BLaER1 (cell line): ENCODE measurements around the gene CDCA5.

Experiments used
- H3K27ac ChIP-seq: shearing (Covaris generic); formaldehyde crosslinking; 2 replicates; pipeline ENCODE4 v1.8.1; 2022
- H3K27me3 ChIP-seq: shearing (Covaris generic); formaldehyde crosslinking; 2 replicates; pipeline ENCODE4 v1.8.1; 2022
- H3K36me3 ChIP-seq: shearing (Covaris generic); formaldehyde crosslinking; 2 replicates; pipeline ENCODE4 v1.8.1; 2022
- H3K4me1 ChIP-seq: shearing (Covaris generic); formaldehyde crosslinking; 2 replicates; pipeline ENCODE4 v1.8.1; 2022
- H3K4me2 ChIP-seq: shearing (Covaris generic); formaldehyde crosslinking; 2 replicates; pipeline ENCODE4 v1.8.1; 2022
- H3K4me3 ChIP-seq: shearing (Covaris generic); formaldehyde crosslinking; 2 replicates; pipeline ENCODE4 v1.8.1; 2022
- H3K9ac ChIP-seq: shearing (Covaris generic); formaldehyde crosslinking; 2 replicates; pipeline ENCODE4 v1.8.1; 2022
- H3K9me3 ChIP-seq: shearing (Covaris generic); formaldehyde crosslinking; 2 replicates; pipeline ENCODE4 v1.8.1; 2022
- H4K20me1 ChIP-seq: shearing (Covaris generic); formaldehyde crosslinking; 2 replicates; pipeline ENCODE4 v1.8.1; 2022
- Cebpa-rat ChIP-seq: shearing (Covaris generic); IDR thresholded peaks from 2 replicates; pipeline ENCODE4 v1.8.1; 2022

The CDCA5 gene

GRCh38 chr11:65051398-65051858, 32.4 kb downstream of the CDCA5 start:
- Histone ChIP-seq H3K4me1 (peaks cover 20% of the 10 kb centered on the region), H3K36me3 (peaks cover 3% of the 10 kb centered on the region; the same call in 1 of the 2 replicates), H3K9me3 (no peaks in the 10 kb centered on the region), H3K4me3 (no peak overlapping the region), H4K20me1 (peaks cover 12% of the 10 kb centered on the region), H3K27ac (no peak overlapping the region), H3K4me2 (no peak overlapping the region), H3K27me3 (peaks cover 22% of the 10 kb centered on the region), H3K9ac (no peak overlapping the region)
- TF ChIP-seq Cebpa-rat = no peak

- H3K27ac ChIP-seq = no peak overlapping the region
- no peak overlapping the region for H3K4me3 ChIP-seq
- no peak overlapping the region for H3K4me2 ChIP-seq
These were observed 36.0 kb downstream of the CDCA5 start for GRCh38 chr11:65047581-65048422.

GRCh38 chr11:65045728-65046127, 38.1 kb downstream of the CDCA5 start:
- Histone ChIP-seq H3K9ac (no peak overlapping the region), H3K4me2 (peak overlapping the region; percentile 52), H3K9me3 (no peaks in the 10 kb centered on the region), H3K27me3 (peaks cover 25% of the 10 kb centered on the region), H3K4me1 (peaks cover 42% of the 10 kb centered on the region), H3K4me3 (no peak overlapping the region), H4K20me1 (peaks cover 60% of the 10 kb centered on the region), H3K36me3 (peaks cover 38% of the 10 kb centered on the region), H3K27ac (no peak overlapping the region; the same call in 1 of the 2 replicates)
- TF ChIP-seq Cebpa-rat = no peak

More at GRCh38 chr11:65047581-65048422, 36.0 kb downstream of the CDCA5 start:
- Histone ChIP-seq H3K27me3 (peaks cover 25% of the 10 kb centered on the region), H4K20me1 (peaks cover 44% of the 10 kb centered on the region), H3K4me1 (peaks cover 33% of the 10 kb centered on the region), H3K9ac (no peak overlapping the region), H3K36me3 (peaks cover 38% of the 10 kb centered on the region), H3K9me3 (no peaks in the 10 kb centered on the region)
- no peak for TF ChIP-seq Cebpa-rat

GRCh38 chr11:65045061-65045460, 38.8 kb downstream of the CDCA5 start:
- Histone ChIP-seq H3K4me1 (peaks cover 48% of the 10 kb centered on the region), H3K9me3 (no peaks in the 10 kb centered on the region), H3K36me3 (peaks cover 38% of the 10 kb centered on the region), H3K9ac (0 out of 2 replicates have a peak overlapping the region, but pooled peaks have one; percentile 19), H3K4me3 (no peak overlapping the region), H4K20me1 (peaks cover 60% of the 10 kb centered on the region), H3K4me2 (peak overlapping the region; percentile 52), H3K27ac (no peak overlapping the region; the same call in 1 of the 2 replicates), H3K27me3 (peaks cover 25% of the 10 kb centered on the region)
- no peak for TF ChIP-seq Cebpa-rat

GRCh38 chr11:65043881-65044501, 39.8 kb downstream of the CDCA5 start:
- H3K27ac ChIP-seq = no peak overlapping the region
- TF ChIP-seq Cebpa-rat = no peak
- no peak overlapping the region for H3K9ac ChIP-seq
- peaks cover 25% of the 10 kb centered on the region for H3K27me3 ChIP-seq
- peaks cover 38% of the 10 kb centered on the region for H3K36me3 ChIP-seq
- H3K4me2 ChIP-seq = no peak overlapping the region
- H3K4me1 ChIP-seq = peaks cover 59% of the 10 kb centered on the region
- peaks cover 60% of the 10 kb centered on the region for H4K20me1 ChIP-seq
- no peak overlapping the region for H3K4me3 ChIP-seq
- H3K9me3 ChIP-seq = no peaks in the 10 kb centered on the region

- H3K9ac ChIP-seq = no peak overlapping the region
- H3K27me3 ChIP-seq = peaks cover 18% of the 10 kb centered on the region
- no peak overlapping the region for H3K4me3 ChIP-seq
- no peak overlapping the region for H3K27ac ChIP-seq
- peak overlapping the region; percentile 90 for H3K4me2 ChIP-seq
- H3K4me1 ChIP-seq = peaks cover 67% of the 10 kb centered on the region
- H3K36me3 ChIP-seq = peaks cover 43% of the 10 kb centered on the region
- no peak for TF ChIP-seq Cebpa-rat
- H4K20me1 ChIP-seq = peaks cover 60% of the 10 kb centered on the region
- no peaks in the 10 kb centered on the region for H3K9me3 ChIP-seq
These were observed 40.9 kb downstream of the CDCA5 start for GRCh38 chr11:65042891-65043290.

- Histone ChIP-seq H3K27me3 (no peaks in the 10 kb centered on the region), H3K4me3 (peak within 1 kb of the TSS; percentile 90), H3K36me3 (peaks cover 55% of the 10 kb centered on the region), H4K20me1 (peaks cover 45% of the 10 kb centered on the region), H3K27ac (peak within 1 kb of the TSS; percentile 85), H3K9ac (peak within 1 kb of the TSS; percentile 84), H3K4me1 (peaks cover 67% of the 10 kb centered on the region), H3K9me3 (no peaks in the 10 kb centered on the region), H3K4me2 (peak within 1 kb of the TSS; percentile 90)
- no peak for TF ChIP-seq Cebpa-rat
These were observed 42.8 kb downstream of the CDCA5 start, which contains the start of gene SAC3D1 for GRCh38 chr11:65040847-65041622. Gene SAC3D1 (plus strand): TSS chr11:65041210. CDS start chr11:65041293, 83 bp downstream.

- H3K27me3 ChIP-seq = no peaks in the 10 kb centered on the region
- H3K36me3 ChIP-seq = peaks cover 55% of the 10 kb centered on the region
- H3K9me3 ChIP-seq = no peaks in the 10 kb centered on the region
- no peak for TF ChIP-seq Cebpa-rat
- H3K4me2 ChIP-seq = peak overlapping the region; percentile 90
- peak overlapping the region; percentile 85 for H3K27ac ChIP-seq
- H4K20me1 ChIP-seq = peaks cover 39% of the 10 kb centered on the region
- H3K4me3 ChIP-seq = peak overlapping the region; percentile 90
- peak overlapping the region; percentile 84 for H3K9ac ChIP-seq
- peaks cover 64% of the 10 kb centered on the region for H3K4me1 ChIP-seq
These were observed 43.4 kb downstream of the CDCA5 start for GRCh38 chr11:65040520-65040846.

GRCh38 chr11:65036931-65037330, 46.9 kb downstream of the CDCA5 start:
- Histone ChIP-seq H3K36me3 (peaks cover 59% of the 10 kb centered on the region), H4K20me1 (peaks cover 7% of the 10 kb centered on the region), H3K4me3 (no peak overlapping the region), H3K9me3 (no peaks in the 10 kb centered on the region), H3K27ac (no peak overlapping the region), H3K4me1 (peaks cover 34% of the 10 kb centered on the region), H3K4me2 (no peak overlapping the region), H3K9ac (no peak overlapping the region), H3K27me3 (no peaks in the 10 kb centered on the region)
- no peak for TF ChIP-seq Cebpa-rat
